SU-DHL-6 (cell line): ENCODE measurements around the gene CRYBG2.

Experiments
- H2AFZ ChIP-seq: fragments of 200-600 bp; sonication (generic); 2 replicates; pipeline ENCODE4 v1.6.1; 2014; ENCODE audit warnings: low read depth, mild to moderate bottlenecking, moderate library complexity, mixed read lengths, antibody characterized with exemption, low read length; ENCODE audit not compliant: severe bottlenecking
- H3F3A ChIP-seq: fragments of 200-600 bp; shearing (Covaris generic); 2 replicates; pipeline ENCODE4 v1.6.0; 2016; ENCODE audit warnings: antibody characterized with exemption, mild to moderate bottlenecking; ENCODE audit not compliant: insufficient read depth
- H3K27ac ChIP-seq: fragments of 200-600 bp; sonication (generic); 2 replicates; pipeline ENCODE4 v1.5.1; 2016; ENCODE audit warnings: low read depth, mild to moderate bottlenecking, low read length, moderate library complexity, mixed read lengths
- H3K27me3 ChIP-seq: fragments of 200-600 bp; sonication (generic), shearing (Covaris generic); 2 replicates; pipeline ENCODE4 v1.6.0; 2014; ENCODE audit warnings: mild to moderate bottlenecking, low read length
- H3K36me3 ChIP-seq: fragments of 200-600 bp; sonication (generic); 2 replicates; pipeline ENCODE4 v1.6.1; 2014; ENCODE audit warnings: mild to moderate bottlenecking, low read length, mixed read lengths
- H3K4me2 ChIP-seq: fragments of 300-600, 200-600 bp; shearing (Covaris generic), sonication (generic); 2 replicates; pipeline ENCODE4 v1.6.0; 2014; ENCODE audit warnings: low read length, low read depth, mild to moderate bottlenecking; ENCODE audit not compliant: poor library complexity, severe bottlenecking
- H3K4me3 ChIP-seq: fragments of 200-600 bp; sonication (generic); 2 replicates; pipeline ENCODE4 v1.5.1; 2014; ENCODE audit warnings: antibody characterized with exemption, low read length, mild to moderate bottlenecking, mixed read lengths; ENCODE audit not compliant: insufficient read depth, poor library complexity, severe bottlenecking
- H3K79me2 ChIP-seq: fragments of 200-600 bp; sonication (generic); 2 replicates; pipeline ENCODE4 v1.6.1; 2014; ENCODE audit warnings: mild to moderate bottlenecking, low read length, moderate library complexity; ENCODE audit not compliant: insufficient read depth
- H3K9ac ChIP-seq: fragments of 200-600 bp; sonication (generic); 2 replicates; pipeline ENCODE4 v1.7.0; 2014; ENCODE audit warnings: mild to moderate bottlenecking, low read length
- H3K9me2 ChIP-seq: fragments of 200-600 bp; sonication (generic); replicated peaks from 2 replicates; pipeline ENCODE4 v1.6.1; 2014; ENCODE audit warnings: low read length; ENCODE audit not compliant: insufficient read depth
- H3K9me3 ChIP-seq: fragments of 200-600 bp; sonication (generic); 2 replicates; pipeline ENCODE4 v1.6.1; 2014; ENCODE audit warnings: low read length, mixed read lengths; ENCODE audit not compliant: insufficient read depth
- H4K20me1 ChIP-seq: fragments of 200-600 bp; sonication (generic); 2 replicates; pipeline ENCODE4 v1.6.1; 2014; ENCODE audit warnings: low read depth, mild to moderate bottlenecking, antibody characterized with exemption, low read length, moderate library complexity, mixed read lengths
- EZH2phosphoT487 ChIP-seq: fragments of 200-600 bp; sonication (generic), shearing (Covaris generic); conservative IDR thresholded peaks from 2 replicates; pipeline ENCODE4 v1.6.1; 2018; ENCODE audit warnings: mild to moderate bottlenecking, antibody characterized with exemption, low read length, moderate library complexity, mixed read lengths
- TF ChIP-seq, protein P1 (sequence below): fragments of 200-600 bp; sonication (generic); IDR thresholded peaks from one replicate; pipeline ENCODE4 v1.5.1; 2017; ENCODE audit warnings: antibody characterized with exemption, mild to moderate bottlenecking, low read length, moderate library complexity; ENCODE audit not compliant: insufficient read depth, poor library complexity, severe bottlenecking

Gene CRYBG2

GRCh38 chr1:26277719-26278118, 76.2 kb downstream of the CRYBG2 start:
- TF ChIP-seq EZH2phosphoT487 = no peak
- TF ChIP-seq, protein P1, sequence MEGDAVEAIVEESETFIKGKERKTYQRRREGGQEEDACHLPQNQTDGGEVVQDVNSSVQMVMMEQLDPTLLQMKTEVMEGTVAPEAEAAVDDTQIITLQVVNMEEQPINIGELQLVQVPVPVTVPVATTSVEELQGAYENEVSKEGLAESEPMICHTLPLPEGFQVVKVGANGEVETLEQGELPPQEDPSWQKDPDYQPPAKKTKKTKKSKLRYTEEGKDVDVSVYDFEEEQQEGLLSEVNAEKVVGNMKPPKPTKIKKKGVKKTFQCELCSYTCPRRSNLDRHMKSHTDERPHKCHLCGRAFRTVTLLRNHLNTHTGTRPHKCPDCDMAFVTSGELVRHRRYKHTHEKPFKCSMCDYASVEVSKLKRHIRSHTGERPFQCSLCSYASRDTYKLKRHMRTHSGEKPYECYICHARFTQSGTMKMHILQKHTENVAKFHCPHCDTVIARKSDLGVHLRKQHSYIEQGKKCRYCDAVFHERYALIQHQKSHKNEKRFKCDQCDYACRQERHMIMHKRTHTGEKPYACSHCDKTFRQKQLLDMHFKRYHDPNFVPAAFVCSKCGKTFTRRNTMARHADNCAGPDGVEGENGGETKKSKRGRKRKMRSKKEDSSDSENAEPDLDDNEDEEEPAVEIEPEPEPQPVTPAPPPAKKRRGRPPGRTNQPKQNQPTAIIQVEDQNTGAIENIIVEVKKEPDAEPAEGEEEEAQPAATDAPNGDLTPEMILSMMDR = no peak
- Histone ChIP-seq H3F3A (peaks cover 19% of the 10 kb centered on the region), H3K4me3 (no peak overlapping the region), H3K9me3 (no peaks in the 10 kb centered on the region), H3K4me2 (no peak overlapping the region), H3K9me2 (no peaks in the 10 kb centered on the region), H3K79me2 (peaks cover 4% of the 10 kb centered on the region; the same call in 1 of the 2 replicates), H2AFZ (no peak overlapping the region), H3K9ac (no peak overlapping the region), H3K36me3 (no peaks in the 10 kb centered on the region), H3K27me3 (no peaks in the 10 kb centered on the region), H4K20me1 (no peaks in the 10 kb centered on the region; the same call in 1 of the 2 replicates), H3K27ac (no peak overlapping the region)

DNA sequence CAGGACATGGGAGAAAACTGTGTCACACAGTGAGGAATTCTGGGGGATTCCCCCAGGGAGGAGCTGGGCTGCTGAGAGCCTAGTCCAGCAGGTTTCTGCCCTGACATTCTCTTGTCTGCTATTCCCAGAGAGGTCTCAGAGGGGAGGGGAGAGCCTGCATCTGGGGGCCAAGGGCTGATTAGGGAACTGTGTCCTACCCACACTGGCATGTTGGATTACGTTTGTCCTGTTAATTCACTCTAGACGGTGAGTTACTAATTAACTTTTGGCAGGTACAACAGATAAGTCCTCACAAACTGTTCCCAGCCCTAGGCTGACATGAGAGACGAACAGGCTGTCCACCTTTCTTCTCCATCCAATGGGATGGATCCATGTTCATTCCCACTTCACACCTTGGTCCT, 76.7 kb downstream of the CRYBG2 start:
- Histone ChIP-seq H3K79me2 (peaks cover 4% of the 10 kb centered on the region; the same call in 1 of the 2 replicates), H3F3A (peaks cover 19% of the 10 kb centered on the region), H3K27me3 (no peaks in the 10 kb centered on the region), H4K20me1 (no peaks in the 10 kb centered on the region; the same call in 1 of the 2 replicates), H3K4me2 (no peak overlapping the region), H3K9ac (no peak overlapping the region), H3K4me3 (no peak overlapping the region), H2AFZ (no peak overlapping the region), H3K36me3 (no peaks in the 10 kb centered on the region), H3K27ac (no peak overlapping the region), H3K9me3 (no peaks in the 10 kb centered on the region), H3K9me2 (no peaks in the 10 kb centered on the region)
- TF ChIP-seq, protein P1 = no peak
- no peak for TF ChIP-seq EZH2phosphoT487

DNA sequence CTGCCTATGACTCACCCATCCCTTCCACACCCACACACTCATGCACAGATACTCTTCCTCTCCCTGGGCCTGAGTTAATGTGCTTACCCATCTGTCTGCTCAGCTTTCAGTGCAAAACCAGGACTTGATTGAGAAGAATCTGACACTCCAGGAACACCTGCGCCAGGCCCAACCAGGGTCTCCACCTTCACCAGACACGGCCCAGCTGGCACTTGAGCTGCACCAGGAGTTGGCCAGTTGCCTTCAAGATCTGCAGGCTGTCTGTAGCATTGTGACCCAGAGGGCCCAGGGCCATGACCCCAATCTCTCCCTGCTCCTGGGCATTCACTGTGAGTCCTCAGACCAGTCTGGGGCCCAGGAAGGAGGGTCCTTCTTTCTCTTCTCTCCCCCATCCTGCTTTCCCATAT, 77.5 kb downstream of the CRYBG2 start:
- no peak overlapping the region for H3K9ac ChIP-seq
- H2AFZ ChIP-seq = no peak overlapping the region
- H3K9me2 ChIP-seq = no peaks in the 10 kb centered on the region
- H3K36me3 ChIP-seq = peaks cover 1% of the 10 kb centered on the region; the same call in 1 of the 2 replicates
- no peak overlapping the region for H3K27ac ChIP-seq
- no peaks in the 10 kb centered on the region for H3K9me3 ChIP-seq
- peaks cover 4% of the 10 kb centered on the region; the same call in 1 of the 2 replicates for H3K79me2 ChIP-seq
- H3K4me3 ChIP-seq = no peak overlapping the region
- peaks cover 16% of the 10 kb centered on the region for H3F3A ChIP-seq
- H3K27me3 ChIP-seq = no peaks in the 10 kb centered on the region
- TF ChIP-seq, protein P1 = no peak
- no peak for TF ChIP-seq EZH2phosphoT487
- no peak overlapping the region for H3K4me2 ChIP-seq
- no peaks in the 10 kb centered on the region; the same call in 1 of the 2 replicates for H4K20me1 ChIP-seq
